Heart right ventricle (tissue), 16 donors: ENCODE results near the gene TCF12. TPM values are rescaled to one million over a fixed set of nuclear protein-coding genes. Genes with fewer than 3 reads are reported as not detected.

ENCODE experiments used
- ATAC-seq, 8 donors: fragments of 200-7000 bp; cut with Tn5 transposase; one replicate each; pipeline ENCODE4 v1.9.1; 2020; ENCODE audit warnings: mild to moderate bottlenecking in 8 of 8, moderate library complexity in 8 of 8, moderate number of reproducible peaks in 1 of 8
- DNase-seq, 2 donors: peaks; one replicate each; pipeline ENCODE4 v3.0.0-alpha.2; 2020
- H3K27ac ChIP-seq, 10 donors: fragments of 200-600 bp; sonication (generic) in 2 of 10; one replicate each; pipeline versions ENCODE4 v1.5.0 to v1.8.0; 2020 to 2022; ENCODE audit warnings: mild to moderate bottlenecking in 3 of 10
- H3K27me3 ChIP-seq, 7 donors: fragments of 200-600 bp; one replicate each; pipeline ENCODE4 v1.8.0; 2021 to 2022; ENCODE audit warnings: mild to moderate bottlenecking in 2 of 7
- H3K36me3 ChIP-seq, 9 donors: fragments of 200-600 bp; sonication (generic) in 1 of 9; one replicate each; pipeline versions ENCODE4 v1.5.0 to v1.8.0; 2020 to 2022; ENCODE audit warnings: mild to moderate bottlenecking in 2 of 9
- H3K4me1 ChIP-seq, 9 donors: fragments of 200-600 bp; sonication (generic) in 1 of 9; one replicate each; pipeline versions ENCODE4 v1.5.0 to v1.8.0; 2020 to 2022; ENCODE audit warnings: mild to moderate bottlenecking in 4 of 9
- H3K4me3 ChIP-seq, 10 donors: fragments of 200-600 bp; sonication (generic) in 2 of 10; one replicate each; pipeline versions ENCODE4 v1.5.0 to v1.8.0; 2020 to 2022; ENCODE audit warnings: mild to moderate bottlenecking in 7 of 10, moderate library complexity in 2 of 10
- H3K9me3 ChIP-seq, 11 donors: fragments of 200-600 bp in 10 of 11; sonication (generic) in 2 of 11; one replicate each; pipeline versions ENCODE4 v1.5.0 to v1.8.0; 2013 to 2022; ENCODE audit warnings: mild to moderate bottlenecking in 2 of 11, control low read depth in 1 of 11, moderate library complexity in 1 of 11
- CTCF ChIP-seq, 9 donors: fragments of 200-600 bp; sonication (generic) in 2 of 9; IDR thresholded peaks; one replicate each; pipeline versions ENCODE4 v1.5.0 to v1.8.0; 2021 to 2022; ENCODE audit warnings: antibody characterized with exemption in 9 of 9, mild to moderate bottlenecking in 5 of 9, moderate library complexity in 1 of 9
- WGBS, 2 donors: extraction: QIAGEN DNeasy Blood & Tissue Kit; methylation state at CpG; one replicate each; pipeline ENCODE4 v1.1.7; 2013; ENCODE audit warnings: inconsistent platforms in 1 of 2; 5-methylcytosine and 5-hydroxymethylcytosine counted together
- intact Hi-C, 10 donors: fragments of 100-400 bp; cut with DNase I; formaldehyde crosslinking; loops; one replicate each; pipeline versions ENCODE4 v1.11.1 to v1.14.2; 2022
- polyA plus RNA-seq, 2 donors: library from polyadenylated mRNA; stranded (reverse); fragments of 200-250 nt; gene quantifications; one replicate each; pipeline ENCODE4 v1.2.3, GENCODE V29; 2013
- total RNA-seq, 10 donors: library from RNA; stranded (reverse); fragmentation: NEBNext Ultra II Directional in 3 of 10; extraction: Animal tissue kit (Norgen Biotek cat#: 25700) in 3 of 10; gene quantifications; one replicate each; pipeline versions ENCODE4 v1.2.1 to v1.2.4, GENCODE V29; 2021 to 2023
- donor health status: Arrhythmogenic right ventricular cardiomyopathy.
- donor health status: ischemic (EF 13 %, LVEDD 7.1; RV severe dilation, severe dysfunction).
- donor health status: healthy with polysubstance abuse.
- donor health status: DM: no; HTN: yes; CAD: no.
- donor health status: DM: no; HTN: no; CAD: no.
- donor health status: ischemic (EF 25% LVEDD 6.9; RV normal size, moderate dysfunction).
- donor health status: ischemic (EF 25% LVEDD 5.7; RV mildly dilated, moderate dysfunction).
- donor health status: healthy.
- donor health status: DM: yes; HTN: yes; CAD: no.
- donor health status: Ischemic cardiomyopathy.
- donor health status: ischemic (EF 35%, LVEDD 5.7; RV mildly dilated, moderate dysfunction).
- donor health status: nonischemic (EF 11% LVEDD 7.7; RV severe dilation, severe dysfunction).
- donor health status: DM: yes; HTN: yes; CAD: no.
- donor health status: PGD.
- donor health status: ischemic (EF 29% LVEDD 5.4; RV normal size, mild dysfunction).
- donor health status: nonischemic (EF 23%, LVEDD 6.1; RV moderate dilation, normal function).

The TCF12 gene
- total and polyA plus RNA-seq, 12 donors = 8.7 to 55.7 (median 38.4) TPM

DNA sequence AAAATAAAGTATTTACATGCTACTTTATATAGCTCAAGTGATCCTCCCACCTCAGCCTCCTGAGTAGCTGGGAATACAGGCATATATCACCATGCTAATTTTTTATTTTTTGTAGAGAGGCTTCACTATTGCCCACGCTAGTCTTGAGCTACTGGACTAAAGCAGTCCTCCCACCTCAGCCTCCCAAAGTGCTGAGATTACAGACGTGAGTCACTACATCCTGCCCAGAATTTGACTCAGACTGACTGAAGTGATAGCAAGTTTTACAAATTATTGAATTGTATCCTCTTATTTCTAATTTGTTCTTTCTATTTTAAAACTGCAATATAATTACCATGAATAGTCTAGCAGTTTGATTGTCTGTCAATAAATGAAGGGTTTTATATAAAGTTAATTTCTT is 247.5 kb downstream of the TCF12 start:
- Histone ChIP-seq H3K4me3 (no peak overlapping the region), H3K36me3 (peaks cover 0 to 40% (median 6%) of the 10 kb centered on the region in 9 donors), H3K9me3 (peaks cover 0 to 6% (median 0%) of the 10 kb centered on the region in 11 donors), H3K4me1 (peaks cover 0 to 15% (median 0%) of the 10 kb centered on the region in 9 donors), H3K27ac (no peak overlapping the region), H3K27me3 (no peaks in the 10 kb centered on the region)
- ATAC-seq (no peak), DNase-seq (no peak)
- TF ChIP-seq CTCF (IDR thresholded peaks at IDR 0.05) = no peak
- 64 to 72% methylated on average over 2 of the region's 2 CpGs for WGBS, 2 donors
- intact Hi-C loops = no loop called here

- ATAC-seq (no peak), DNase-seq (no peak)
- intact Hi-C loops = no loop called here
- Histone ChIP-seq H3K27ac (no peak overlapping the region), H3K9me3 (peaks cover 0 to 6% (median 0%) of the 10 kb centered on the region in 11 donors), H3K27me3 (no peaks in the 10 kb centered on the region), H3K4me1 (peaks cover 0 to 23% (median 0%) of the 10 kb centered on the region in 9 donors), H3K4me3 (no peak overlapping the region), H3K36me3 (peaks cover 0 to 44% (median 6%) of the 10 kb centered on the region in 9 donors)
- WGBS, 2 donors = 84 to 88% methylated on average over 3 of the region's 3 CpGs
- no peak for TF ChIP-seq CTCF (IDR thresholded peaks at IDR 0.05)
Observed at GRCh38 chr15:57167821-57168395, 249.5 kb downstream of the TCF12 start.

DNA sequence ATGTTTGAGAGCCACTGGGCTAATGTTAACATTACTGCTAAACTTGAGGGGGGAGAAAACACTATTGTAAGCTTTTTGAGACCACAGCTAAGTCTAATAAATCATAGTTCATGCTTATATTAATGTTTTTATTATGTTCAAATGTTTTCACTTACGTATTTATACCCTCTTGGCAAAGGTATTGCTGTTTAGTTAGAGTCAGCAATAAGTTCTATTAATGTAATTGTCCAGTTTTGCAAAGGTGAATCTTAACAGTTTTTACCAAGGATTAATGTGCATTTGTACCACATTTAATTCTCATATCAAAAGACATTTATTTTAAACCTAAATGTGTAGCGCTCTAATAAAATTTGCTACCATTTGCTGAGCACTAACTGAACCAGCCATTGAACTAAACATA is 251.2 kb downstream of the TCF12 start:
- intact Hi-C loops = no loop called here
- Histone ChIP-seq H3K27ac (no peak overlapping the region), H3K4me1 (peaks cover 0 to 28% (median 0%) of the 10 kb centered on the region in 9 donors), H3K36me3 (peaks cover 0 to 44% (median 6%) of the 10 kb centered on the region in 9 donors), H3K4me3 (no peak overlapping the region), H3K9me3 (no peaks in the 10 kb centered on the region), H3K27me3 (no peaks in the 10 kb centered on the region)
- TF ChIP-seq CTCF (IDR thresholded peaks at IDR 0.05) = no peak
- DNase-seq = no peak
- 97 to 98% methylated on average over 2 of the region's 2 CpGs for WGBS, 2 donors
- no peak for ATAC-seq

DNA sequence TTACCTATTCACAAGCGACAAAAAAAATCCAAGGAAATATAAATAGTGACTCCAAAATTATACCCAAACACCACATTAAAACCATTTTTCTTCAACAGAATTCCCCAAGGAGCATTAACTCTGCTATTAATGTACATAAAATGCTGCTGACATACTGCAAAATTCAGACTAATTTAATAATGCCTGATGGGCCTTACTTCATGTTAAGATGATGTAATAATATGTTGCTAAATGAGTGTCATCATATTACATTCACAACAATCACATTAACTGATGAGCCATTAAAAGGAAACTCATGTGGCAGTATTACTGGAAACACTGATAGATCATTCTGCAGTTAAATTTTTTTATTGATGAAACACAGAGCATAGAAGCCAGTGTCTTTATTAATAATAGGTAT is 253.0 kb downstream of the TCF12 start:
- H3K27ac ChIP-seq = no peak overlapping the region
- no peaks in the 10 kb centered on the region for H3K9me3 ChIP-seq
- intact Hi-C loops = no loop called here
- TF ChIP-seq CTCF (IDR thresholded peaks at IDR 0.05) = no peak
- DNase-seq (no peak), ATAC-seq (no peak)
- WGBS, 2 donors = 94 to 97% methylated on average over 1 of the region's 1 CpG
- H3K27me3 ChIP-seq = no peaks in the 10 kb centered on the region
- no peak overlapping the region for H3K4me3 ChIP-seq
- H3K4me1 ChIP-seq = peaks cover 0 to 18% (median 0%) of the 10 kb centered on the region in 9 donors
- H3K36me3 ChIP-seq = peaks cover 0 to 42% (median 6%) of the 10 kb centered on the region in 9 donors
